HG02840 (cell line): ENCODE results near the gene ATP2B2.

Experiments
- ATAC-seq: cut with Tn5 transposase; IDR thresholded peaks from one replicate; pipeline ENCODE4 v1.9.1; 2021; ENCODE audit warnings: mild to moderate bottlenecking, moderate library complexity, moderate number of reproducible peaks; ENCODE audit not compliant: unreplicated experiment, low FRiP score

ATP2B2 gene

GRCh38 chr3:10337323-10338163, 167.8 kb downstream of the ATP2B2 start:
- no peak for ATAC-seq

DNA sequence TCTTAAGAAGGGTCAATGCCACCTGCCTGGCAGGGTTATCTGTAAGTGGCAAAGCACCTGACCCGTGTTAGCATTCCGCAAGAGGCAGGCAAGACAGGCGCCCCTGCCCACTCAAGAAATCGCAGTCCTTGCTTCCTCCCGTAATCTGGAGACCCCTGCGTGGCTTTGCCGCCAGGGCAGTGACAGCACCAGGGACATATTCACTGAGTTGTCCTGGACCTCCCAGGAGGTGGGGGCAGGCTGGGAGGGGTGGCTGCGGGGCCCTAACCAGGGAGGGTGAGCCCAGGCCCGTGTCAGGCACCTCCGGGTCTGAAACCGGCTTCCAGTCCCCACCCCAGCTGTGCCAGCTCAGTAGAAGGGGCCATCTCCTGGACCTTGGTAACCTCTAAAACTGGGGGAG, 168.6 kb downstream of the ATP2B2 start:
- no peak for ATAC-seq

- ATAC-seq = no peak
Measured at GRCh38 chr3:10335871-10336622, 169.3 kb downstream of the ATP2B2 start.

- ATAC-seq = no peak
Measured at GRCh38 chr3:10335190-10335738, 170.1 kb downstream of the ATP2B2 start.

- ATAC-seq = no peak
Measured at GRCh38 chr3:10334459-10334858, 170.9 kb downstream of the ATP2B2 start.

DNA sequence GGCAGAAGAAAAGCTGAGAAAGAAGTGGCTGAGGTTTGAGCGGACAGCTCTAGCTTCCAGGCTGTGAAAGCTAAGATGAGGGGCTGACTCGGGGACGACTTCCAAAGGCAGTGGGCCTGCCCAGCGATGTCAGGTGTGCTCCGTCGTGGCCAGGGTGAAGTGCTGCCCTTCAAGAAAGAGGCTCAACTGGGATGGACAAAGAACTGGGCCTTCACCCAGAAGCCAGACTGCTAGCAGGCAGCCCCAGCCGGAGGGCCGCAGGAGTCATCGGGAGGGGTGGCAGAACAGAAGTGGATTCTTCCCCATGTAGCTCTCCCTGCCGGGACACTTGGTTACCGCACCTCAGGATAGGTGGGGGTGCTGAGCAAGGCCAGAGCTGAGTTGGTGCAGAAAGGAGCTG, 171.3 kb downstream of the ATP2B2 start:
- ATAC-seq = no peak

- ATAC-seq = no peak
Measured at GRCh38 chr3:10333349-10333650, 172.1 kb downstream of the ATP2B2 start.

DNA sequence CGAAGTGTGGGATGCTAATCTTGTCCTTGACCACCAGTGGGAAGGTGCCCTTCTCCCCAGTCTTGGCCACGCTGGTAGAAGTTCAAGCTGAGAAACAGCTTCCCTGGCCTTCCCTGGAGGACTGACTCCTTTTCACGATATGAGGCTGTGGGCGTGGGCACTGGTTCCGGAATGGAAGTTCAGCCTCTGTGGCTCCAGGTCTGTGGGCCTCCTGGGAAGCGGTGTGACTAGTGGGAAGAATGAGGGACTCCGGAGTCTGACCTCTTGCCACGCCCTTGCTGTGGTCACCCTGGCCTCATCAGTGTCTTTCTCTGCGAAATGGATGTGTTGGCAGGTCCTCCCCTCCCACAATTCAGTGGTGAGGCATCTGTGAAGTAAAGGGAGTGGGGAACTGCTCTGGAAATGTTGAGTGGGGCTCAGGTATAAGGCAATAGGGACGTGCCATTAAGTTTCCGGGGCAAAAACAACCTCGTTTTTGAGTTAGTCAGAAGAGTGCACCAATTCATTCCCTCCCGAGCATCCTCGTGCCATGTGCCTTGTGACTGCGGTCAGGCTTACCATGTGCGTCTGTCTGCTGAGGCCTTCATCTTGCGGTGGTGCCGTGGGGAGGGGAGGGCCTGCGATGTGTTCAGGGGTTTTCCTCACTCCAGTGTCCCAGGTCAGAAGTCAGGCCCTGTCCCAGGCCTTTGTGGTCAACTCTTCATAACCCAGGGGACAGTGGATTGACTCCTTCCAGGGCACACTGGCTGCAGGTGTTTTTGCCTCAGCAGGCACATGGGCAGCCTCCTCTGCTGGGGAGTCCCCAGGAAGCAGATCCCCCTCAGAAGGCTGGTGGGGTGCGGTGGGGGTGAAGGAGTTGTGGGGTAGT, 172.7 kb downstream of the ATP2B2 start:
- no peak for ATAC-seq

- ATAC-seq = no peak
Measured at GRCh38 chr3:10331320-10331719, 174.1 kb downstream of the ATP2B2 start.

GRCh38 chr3:10330319-10330718, 175.1 kb downstream of the ATP2B2 start:
- ATAC-seq = no peak

DNA sequence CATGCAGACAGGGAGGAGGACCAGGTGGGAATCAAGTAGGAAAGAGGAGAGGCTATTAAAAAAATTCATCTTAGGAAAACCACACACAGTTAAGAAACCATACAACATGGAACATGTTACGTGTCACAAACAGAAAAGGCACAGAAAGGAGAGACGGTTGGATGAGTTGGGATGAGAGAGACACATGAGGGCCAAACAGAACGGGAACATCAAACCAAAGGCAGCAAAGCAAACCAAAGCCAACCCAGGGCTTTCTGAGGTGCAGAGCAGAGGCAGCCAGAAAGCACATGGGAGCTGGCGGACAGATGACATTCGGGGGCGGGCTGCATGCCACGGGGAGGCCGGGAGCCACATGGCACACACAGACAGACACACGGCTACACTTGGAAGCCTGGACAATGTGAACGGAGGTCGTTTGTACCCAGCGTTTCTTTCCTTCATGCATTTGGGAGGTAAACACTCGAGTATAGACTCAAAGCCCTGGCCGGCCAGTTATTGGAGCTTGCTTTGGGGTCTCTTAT, 175.8 kb downstream of the ATP2B2 start:
- ATAC-seq = no peak

DNA sequence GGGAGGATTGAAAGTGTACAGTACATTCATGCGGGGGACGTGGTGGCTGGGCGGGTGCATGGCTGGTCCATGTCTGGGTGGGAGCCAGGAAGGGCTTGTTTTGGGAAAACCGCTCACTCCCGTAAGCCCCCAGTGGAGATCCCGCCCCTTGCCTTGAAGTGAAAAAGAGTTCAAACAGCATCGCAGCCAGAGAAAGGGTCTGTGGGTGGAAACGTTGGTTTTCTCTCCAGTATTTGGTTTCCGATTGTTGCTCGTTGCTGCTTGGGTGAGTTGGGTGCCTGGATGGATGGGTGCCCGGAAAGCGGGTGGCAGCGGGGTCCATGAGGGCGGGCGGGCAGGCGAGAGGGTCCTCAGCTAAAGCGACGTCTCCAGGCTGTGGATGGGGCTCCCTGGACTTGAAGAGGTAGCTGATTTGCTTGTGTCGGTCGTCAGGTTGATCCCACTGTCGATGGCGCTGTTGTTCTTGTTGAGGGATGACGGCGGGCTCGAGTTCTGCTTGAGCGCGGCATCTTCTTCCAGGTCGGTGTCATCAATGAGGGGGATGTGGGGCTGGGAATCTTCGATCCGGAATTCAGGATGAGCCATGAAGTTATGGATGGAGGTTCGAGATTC, 176.8 kb downstream of the ATP2B2 start:
- no peak for ATAC-seq

- no peak for ATAC-seq
Measured at GRCh38 chr3:10327592-10327991, 177.8 kb downstream of the ATP2B2 start.

DNA sequence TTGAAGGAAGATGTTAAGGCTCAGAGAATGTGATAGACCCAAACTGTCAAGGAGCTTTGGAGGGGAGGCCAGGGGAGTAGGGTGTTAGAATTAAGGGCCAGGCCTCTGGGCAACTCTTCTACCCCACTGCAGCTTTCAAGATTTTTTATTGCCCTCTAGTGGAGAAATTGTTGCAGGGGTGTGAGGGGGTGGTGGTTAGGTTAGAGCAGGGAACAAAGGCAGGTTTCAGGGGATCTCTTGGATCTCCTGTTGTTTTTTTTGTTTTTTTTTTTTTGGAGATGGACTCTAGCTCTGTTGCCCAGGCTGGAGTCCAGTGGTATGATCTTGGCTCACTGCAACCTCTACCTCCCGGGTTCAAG, 183.1 kb downstream of the ATP2B2 start:
- ATAC-seq = no peak

GRCh38 chr3:10321630-10322351, 183.6 kb downstream of the ATP2B2 start:
- ATAC-seq = no peak

GRCh38 chr3:10320320-10320677, 185.1 kb downstream of the ATP2B2 start:
- ATAC-seq = no peak

GRCh38 chr3:10319804-10320203, 185.6 kb downstream of the ATP2B2 start:
- no peak for ATAC-seq

DNA sequence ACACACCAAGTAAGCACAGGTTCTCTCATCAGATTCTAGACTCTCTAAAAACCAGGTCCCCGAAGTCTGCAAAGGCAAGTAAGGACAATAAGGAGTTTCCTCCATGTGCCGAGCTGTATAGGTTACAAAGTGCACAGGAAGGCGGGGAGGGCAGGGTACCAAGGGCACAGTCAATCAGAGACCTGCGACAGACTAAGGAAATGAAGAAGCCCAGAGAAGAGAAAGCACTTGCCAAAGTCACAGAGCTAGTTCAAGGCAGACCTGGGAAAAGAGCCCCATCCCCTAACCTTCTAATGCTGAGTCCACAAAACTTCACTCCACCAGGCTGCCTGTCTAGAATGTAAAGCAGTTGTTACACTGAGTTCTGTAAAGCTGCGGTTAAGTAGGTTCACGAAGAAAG, 186.1 kb downstream of the ATP2B2 start:
- no peak for ATAC-seq

DNA sequence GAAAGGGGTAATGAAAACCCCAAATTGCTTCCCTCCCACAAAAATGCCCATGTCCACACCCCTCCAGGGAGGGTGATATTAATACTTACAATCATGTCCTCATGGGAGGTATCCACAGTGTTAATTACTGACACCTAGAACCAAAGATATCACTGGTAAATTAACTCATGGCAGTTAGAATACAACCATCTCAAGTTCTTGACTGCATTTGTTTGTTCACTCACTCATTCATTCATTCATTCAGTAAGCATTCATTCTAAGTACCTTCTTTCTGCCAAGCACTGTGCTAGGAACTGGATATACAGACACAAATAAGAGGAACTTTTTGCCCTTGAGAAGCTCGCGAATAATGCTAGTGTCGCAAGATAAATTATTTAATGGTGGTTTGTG, 187.4 kb downstream of the ATP2B2 start:
- ATAC-seq = no peak
